GM13976 (cell line): ENCODE data around the gene NMD3.

Source experiments
- DNase-seq: peaks from one replicate; pipeline ENCODE4 v3.0.0; 2012; ENCODE audit warnings: low spot score
- in situ Hi-C: fragments of 300-500 bp; cut with MboI; formaldehyde crosslinking; loops from one replicate; pipeline ENCODE4 v1.12.0; 2022; ENCODE audit warnings: low sequenced_read_pairs, mixed read lengths, inconsistent platforms; ENCODE audit not compliant: unreplicated experiment
- TF ChIP-seq, protein P1 (sequence below): IDR thresholded peaks from 2 replicates; pipeline ENCODE4 v1.5.1; 2012; ENCODE audit warnings: borderline replicate concordance, mild to moderate bottlenecking; ENCODE audit not compliant: insufficient read depth; ENCODE audit errors: extremely low read depth, missing control alignments, control extremely low read depth

Gene NMD3

GRCh38 chr3:161197855-161198850 lies 23.0 kb upstream of the NMD3 start:
- TF ChIP-seq, protein P1, sequence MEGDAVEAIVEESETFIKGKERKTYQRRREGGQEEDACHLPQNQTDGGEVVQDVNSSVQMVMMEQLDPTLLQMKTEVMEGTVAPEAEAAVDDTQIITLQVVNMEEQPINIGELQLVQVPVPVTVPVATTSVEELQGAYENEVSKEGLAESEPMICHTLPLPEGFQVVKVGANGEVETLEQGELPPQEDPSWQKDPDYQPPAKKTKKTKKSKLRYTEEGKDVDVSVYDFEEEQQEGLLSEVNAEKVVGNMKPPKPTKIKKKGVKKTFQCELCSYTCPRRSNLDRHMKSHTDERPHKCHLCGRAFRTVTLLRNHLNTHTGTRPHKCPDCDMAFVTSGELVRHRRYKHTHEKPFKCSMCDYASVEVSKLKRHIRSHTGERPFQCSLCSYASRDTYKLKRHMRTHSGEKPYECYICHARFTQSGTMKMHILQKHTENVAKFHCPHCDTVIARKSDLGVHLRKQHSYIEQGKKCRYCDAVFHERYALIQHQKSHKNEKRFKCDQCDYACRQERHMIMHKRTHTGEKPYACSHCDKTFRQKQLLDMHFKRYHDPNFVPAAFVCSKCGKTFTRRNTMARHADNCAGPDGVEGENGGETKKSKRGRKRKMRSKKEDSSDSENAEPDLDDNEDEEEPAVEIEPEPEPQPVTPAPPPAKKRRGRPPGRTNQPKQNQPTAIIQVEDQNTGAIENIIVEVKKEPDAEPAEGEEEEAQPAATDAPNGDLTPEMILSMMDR, result no peak
- no peak for DNase-seq
- in situ Hi-C loops, result no loop called here

DNA sequence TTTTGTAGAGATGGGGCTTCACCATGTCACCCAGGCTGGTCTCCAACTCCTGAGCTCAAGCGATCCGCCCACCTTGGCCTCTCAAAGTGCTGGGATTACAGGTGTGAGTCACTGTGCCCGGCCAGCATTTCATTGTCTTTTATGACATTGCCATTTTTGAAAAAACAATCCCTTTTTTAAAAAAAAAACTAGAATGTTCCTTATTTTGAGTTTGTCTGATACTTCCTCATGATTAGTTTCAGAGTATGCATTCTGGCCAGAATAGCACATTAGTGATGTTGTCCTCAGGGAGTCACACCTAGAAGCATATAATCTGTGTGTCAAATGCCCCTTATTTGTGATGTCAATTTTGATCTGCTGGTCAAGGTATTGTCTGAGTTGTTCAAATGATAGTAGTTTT lies 21.2 kb upstream of the NMD3 start:
- TF ChIP-seq, protein P1, result no peak
- in situ Hi-C loops, result loop anchor here (25.0 kb wide), 1 partner anchor 238 kb away; no protein-coding TSS in a partner anchor
- DNase-seq, result no peak

DNA sequence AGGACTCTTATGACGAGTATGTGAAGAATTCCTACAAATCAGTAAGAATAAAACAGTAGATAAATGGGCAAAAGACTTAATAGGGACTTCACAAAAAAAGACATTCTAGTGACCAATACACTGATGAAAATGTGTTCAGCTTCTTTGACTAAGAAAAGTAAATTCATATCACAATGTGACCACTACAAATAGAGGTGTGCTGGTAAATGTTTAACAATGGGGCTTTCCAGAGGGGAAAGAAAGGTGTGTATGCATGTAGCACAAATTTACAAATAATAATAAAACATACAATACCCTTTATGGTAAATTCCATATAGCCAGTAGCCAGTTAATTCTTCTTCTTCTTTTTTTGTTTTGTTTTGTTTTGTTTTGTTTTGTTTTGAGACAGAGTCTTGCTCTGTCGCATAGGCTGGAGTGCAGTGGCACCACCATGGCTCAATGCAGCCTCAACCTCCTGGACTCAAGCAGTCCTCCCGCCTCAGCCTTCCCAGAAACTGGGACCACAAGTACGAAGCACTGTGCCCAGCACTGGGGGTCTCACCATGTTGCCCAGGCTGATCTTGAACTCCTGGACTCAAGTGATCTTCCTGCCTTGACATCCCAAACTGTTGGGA lies 17.5 kb upstream of the NMD3 start:
- in situ Hi-C loops, result loop anchor here (25.0 kb wide), 1 partner anchor 241 kb away; no protein-coding TSS in a partner anchor
- no peak for DNase-seq
- TF ChIP-seq, protein P1, result no peak

GRCh38 chr3:161208931-161209330 lies 12.2 kb upstream of the NMD3 start:
- DNase-seq, result no peak
- TF ChIP-seq, protein P1, result no peak
- in situ Hi-C loops, result loop anchor here (25.0 kb wide), 1 partner anchor 247 kb away; no protein-coding TSS in a partner anchor

DNA sequence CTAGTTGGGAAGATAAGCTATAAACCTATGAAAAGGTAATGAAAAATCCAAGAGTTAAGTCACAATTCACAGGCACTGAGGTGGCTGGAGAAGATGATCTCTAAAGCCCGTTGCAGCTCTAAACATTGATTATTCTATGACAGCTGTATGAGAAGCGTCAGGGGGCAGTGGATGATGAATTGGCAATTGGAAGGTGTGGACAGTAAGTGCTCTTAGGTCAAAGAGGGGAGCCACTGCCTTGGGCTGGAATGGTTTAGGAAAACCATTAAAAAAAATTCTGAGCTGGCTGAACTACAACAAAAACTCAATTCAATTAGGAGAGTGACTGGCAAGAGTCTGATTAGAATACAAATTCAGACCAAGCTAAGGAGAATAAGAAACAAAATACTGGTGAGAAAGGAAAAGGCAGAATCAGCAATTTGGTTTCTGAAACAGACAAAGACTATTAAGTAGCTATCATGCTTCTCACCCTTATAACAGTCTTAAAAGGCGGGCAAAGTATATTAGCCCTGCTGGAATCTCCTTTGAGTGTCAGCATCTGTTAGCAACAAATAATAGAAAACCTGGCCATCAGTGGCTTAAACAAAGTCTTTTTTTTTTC lies 8.8 kb upstream of the NMD3 start:
- DNase-seq, result no peak
- in situ Hi-C loops, result loop anchor here (25.0 kb wide), 1 partner anchor 250 kb away; no protein-coding TSS in a partner anchor
- TF ChIP-seq, protein P1, result no peak

DNA sequence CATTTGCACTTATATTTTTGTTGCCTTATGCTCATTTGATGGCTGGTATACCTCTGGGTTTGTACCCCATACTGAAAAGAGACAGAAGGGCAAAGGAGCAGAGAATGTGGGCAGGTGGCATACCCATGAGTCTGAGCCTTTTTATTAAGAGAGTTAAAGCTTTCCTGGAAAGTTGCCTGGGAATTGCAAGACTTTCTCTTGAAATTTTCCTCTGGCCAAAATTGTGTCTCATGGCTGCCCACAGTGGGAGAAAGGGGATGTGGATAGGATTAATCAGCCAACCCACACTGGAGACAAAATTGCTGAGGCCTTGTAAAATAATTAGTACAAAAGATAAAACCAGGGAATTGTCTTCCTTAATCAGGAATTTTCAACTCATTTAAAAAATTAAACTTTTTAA lies 8.2 kb upstream of the NMD3 start:
- in situ Hi-C loops, result loop anchor here (25.0 kb wide), 1 partner anchor 251 kb away; no protein-coding TSS in a partner anchor
- TF ChIP-seq, protein P1, result no peak
- no peak for DNase-seq
